Stimulated activated CD4-positive, alpha-beta T cell treated with anti-CD3 and anti-CD28 coated beads, Interleukin-2, amount 100 ng/mL, for 48 hours (primary cell): ENCODE data around the gene MAP7D1.
"Not testable (repeated sequence)": the region's sequence is repeated elsewhere in the genome, so short reads cannot be mapped to it uniquely, and the experiment has no call there.

ENCODE experiments used
- DNase-seq, 2 donors: peaks; one replicate each; pipeline ENCODE4 v3.0.0-alpha.2; 2020

Gene MAP7D1

DNA sequence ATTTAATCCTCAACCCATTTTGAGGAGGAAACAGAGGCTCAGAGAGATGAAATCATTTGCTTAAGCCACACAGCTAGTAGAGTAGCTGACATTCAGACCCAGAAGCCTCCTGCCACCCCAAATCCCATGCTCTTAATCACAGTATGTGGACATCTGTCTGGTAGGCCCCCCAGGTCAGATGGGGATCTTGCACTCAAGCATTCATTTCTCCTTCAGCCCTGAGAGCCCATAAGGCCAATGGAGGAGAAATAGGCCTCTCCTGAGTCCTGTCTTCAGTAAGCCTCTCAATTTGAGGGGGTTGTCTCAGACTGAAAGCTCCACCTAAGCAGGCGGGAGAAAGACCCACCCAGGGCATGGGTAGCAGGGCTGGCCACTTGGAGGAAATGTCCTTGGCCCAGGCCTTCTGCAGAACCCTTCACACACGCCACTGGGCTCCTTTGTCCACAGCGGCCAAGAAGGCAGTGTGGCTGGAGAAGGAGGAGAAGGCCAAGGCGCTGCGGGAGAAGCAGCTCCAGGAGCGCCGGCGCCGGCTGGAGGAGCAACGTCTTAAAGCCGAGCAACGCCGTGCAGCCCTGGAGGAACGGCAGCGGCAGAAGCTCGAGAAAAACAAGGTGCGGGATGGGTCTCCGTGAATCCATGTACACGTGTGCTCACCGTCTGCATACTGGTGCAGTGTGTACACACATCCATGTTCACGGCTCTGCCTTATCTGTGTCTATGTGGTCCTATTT lies 16.2 kb downstream of the MAP7D1 start:
- DNase-seq = no peak

DNA sequence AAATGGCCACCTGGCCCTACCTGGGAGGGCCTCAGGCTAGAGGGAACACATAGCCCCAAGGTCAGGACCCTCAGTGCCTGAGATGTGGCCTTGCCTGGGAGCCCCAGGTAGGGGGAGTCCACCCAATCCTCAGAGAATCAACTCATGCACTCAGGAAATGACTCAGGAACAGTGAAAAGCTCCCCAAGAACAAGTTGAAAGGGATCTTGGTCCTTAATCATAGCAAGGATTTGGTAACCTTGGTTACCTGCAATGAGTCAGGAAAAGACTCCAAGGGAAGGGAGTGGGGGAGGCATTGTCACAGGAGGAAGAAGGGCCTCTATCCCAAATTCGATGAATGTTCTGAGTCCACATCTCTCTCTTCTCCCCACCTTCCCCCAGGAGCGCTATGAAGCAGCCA lies 17.0 kb downstream of the MAP7D1 start:
- no peak for DNase-seq

DNA sequence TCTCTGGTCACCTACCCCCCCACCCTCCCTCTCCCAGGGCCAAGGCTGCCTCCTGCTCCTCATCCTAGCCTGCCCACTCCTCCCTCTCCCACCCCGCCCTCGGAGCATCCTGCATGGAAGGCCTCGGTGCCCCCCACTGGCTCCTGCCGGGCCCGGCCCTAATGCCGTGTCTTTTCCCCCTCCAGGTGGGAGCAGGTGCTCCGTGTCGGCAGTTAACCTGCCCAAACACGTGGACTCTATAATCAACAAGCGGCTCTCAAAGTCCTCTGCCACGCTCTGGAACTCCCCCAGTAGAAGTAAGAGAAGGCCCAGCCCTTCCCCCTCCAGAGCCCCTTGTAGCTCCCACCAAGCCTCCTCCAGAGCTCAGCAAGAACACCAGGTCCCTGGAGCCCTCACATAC lies 18.8 kb downstream of the MAP7D1 start:
- no peak for DNase-seq

DNA sequence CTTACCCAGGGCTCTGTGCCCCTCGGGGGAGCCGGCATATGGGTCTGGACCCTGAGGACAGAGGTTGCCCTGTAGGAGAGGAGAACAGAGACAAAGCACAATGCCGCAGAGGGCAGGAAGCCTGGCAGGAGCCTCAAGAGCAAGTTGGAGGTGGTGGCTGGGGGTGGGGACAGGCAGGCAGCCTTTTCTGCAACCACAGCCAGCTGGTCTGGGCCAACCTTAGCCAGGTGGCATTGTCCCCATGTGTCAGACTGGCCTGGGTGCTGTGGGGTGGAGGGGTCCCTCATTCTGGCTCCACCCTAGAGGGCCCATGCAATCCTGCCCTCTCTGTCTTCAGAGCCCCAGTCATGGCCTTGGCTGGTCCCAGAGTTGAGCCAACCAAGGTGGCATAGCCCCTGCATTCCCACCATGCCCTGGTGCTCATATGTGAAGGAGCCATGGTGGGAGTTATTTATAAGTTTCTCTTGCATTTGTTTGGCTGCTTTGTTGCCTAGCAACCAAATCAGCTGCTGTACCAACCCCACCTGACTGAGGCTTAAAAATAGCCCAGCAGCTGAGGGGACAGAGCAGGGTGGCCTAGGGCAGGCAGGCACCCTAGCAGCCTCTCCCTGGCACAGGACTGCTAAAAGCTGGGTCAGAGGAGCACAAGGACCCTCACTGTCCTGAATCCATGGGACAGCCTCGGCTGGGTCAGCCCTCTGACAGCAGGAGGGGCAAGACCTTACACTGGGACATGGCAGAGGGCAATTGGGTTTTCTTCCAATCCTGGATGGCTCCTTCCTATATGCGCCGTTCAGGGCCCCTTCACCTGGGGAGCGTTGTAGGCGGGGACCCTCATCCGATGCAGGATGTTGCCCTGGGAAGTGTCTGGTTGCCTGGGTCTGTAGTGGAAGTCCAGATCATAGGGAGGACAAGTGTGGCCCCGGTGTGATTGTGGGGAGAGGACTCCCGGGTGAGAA lies 19.5 kb downstream of the MAP7D1 start:
- no peak for DNase-seq

DNA sequence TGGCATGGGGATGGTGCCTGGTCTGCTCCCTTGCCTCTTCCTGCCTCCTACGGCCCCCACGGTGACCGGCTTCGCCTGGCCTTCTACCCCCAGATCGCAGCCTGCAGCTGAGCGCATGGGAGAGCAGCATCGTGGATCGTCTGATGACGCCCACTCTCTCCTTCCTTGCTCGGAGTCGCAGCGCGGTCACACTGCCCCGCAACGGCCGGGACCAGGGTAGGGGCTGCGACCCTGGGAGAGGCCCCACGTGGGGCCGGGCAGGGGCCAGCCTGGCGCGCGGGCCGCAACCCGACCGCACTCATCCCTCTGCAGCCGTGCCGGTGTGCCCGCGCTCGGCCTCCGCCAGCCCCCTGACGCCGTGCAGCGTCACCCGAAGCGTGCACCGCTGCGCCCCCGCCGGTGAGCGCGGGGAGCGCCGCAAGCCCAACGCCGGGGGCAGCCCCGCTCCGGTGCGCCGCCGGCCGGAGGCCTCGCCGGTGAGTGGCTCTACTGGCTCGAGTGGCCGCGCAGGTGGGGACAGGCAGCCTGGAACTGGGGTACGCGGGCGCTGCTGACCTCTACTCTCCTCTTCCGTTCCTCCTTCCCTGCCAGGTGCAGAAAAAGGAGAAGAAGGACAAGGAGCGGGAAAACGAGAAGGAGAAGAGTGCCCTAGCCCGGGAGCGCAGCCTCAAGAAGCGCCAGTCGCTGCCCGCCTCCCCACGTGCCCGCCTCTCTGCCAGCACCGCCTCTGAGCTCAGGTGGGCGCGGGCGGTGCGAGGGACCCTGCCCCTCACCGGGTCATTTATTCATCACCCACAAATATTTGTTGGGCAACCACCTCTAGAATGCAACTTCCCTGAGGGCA lies 20.4 kb downstream of the MAP7D1 start:
- DNase-seq = no peak

DNA sequence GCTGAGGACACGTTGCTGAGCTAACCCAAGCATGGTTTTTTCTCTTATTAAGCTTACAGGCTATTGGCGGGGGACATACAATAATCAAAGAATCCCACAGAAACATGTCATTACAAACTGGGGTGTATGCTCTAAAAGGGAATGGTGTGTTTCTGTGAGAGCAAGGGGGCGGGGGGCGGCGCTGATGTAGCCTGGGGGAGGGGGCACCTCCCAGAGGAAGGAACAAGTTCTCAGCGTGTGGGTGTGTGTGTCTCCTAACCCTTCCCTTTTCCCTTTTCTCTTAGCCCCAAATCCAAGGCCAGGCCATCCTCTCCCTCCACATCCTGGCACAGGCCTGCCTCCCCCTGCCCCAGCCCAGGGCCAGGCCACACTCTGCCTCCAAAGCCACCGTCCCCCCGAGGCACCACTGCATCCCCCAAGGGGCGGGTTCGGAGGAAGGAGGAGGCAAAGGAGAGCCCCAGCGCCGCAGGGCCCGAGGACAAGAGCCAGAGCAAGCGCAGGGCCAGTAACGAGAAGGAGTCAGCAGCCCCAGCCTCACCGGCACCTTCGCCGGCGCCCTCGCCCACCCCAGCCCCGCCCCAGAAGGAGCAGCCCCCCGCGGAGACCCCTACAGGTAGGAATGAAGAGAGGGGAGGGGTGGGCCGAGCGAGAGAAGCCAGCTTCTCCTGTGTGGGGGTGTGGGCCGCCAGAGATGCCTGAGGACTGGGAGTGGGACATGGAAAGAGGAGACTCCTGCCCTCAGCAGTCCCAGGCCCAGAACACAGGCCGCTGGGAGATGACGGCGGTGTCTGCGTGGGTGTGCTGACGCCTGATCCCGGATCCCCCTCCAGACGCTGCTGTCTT lies 21.9 kb downstream of the MAP7D1 start:
- DNase-seq = no peak

DNA sequence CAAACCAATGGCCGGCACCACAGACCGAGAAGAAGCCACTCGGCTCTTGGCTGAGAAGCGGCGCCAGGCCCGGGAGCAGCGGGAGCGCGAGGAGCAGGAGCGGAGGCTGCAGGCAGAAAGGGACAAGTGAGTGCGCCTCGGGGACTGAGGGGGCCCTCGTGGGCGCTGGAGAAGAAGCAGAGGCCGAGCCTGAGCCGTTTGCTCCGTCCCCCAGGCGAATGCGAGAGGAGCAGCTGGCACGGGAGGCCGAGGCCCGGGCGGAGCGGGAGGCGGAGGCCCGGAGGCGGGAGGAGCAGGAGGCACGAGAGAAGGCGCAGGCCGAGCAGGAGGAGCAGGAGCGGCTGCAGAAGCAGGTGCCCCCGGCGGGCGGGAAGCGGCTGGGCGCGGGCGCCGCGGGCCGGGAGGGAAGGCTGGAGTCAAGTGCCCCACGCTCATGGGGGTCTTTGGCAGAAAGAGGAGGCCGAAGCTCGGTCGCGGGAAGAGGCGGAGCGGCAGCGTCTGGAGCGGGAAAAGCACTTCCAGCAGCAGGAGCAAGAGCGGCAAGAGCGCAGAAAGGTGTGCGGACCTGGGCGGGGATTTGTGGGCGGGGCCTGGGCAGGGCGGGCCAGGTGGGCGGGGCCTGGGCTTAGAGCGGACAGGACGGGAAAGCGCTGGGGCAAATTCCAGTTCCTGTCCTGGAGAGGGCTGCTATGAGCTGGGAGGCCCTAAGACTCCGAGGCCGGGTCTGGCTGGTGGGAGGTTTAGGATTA lies 22.7 kb downstream of the MAP7D1 start:
- no peak for DNase-seq

DNA sequence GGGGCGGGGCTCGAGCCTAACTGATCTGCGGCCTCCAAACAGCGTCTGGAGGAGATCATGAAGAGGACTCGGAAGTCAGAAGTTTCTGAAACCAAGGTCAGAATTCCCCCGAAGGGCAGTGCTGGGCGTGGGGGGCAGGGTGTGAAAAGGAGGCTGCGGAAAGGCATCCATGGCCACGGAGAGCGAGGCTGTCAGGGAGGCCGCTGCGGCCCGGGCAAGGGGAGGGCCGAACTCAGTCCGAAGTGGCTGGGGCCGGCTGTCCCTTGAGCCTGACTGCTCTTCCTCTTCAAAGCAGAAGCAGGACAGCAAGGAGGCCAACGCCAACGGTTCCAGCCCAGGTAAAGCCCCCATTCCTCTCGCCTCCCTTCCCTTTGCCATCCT lies 23.2 kb downstream of the MAP7D1 start:
- DNase-seq = no peak

DNA sequence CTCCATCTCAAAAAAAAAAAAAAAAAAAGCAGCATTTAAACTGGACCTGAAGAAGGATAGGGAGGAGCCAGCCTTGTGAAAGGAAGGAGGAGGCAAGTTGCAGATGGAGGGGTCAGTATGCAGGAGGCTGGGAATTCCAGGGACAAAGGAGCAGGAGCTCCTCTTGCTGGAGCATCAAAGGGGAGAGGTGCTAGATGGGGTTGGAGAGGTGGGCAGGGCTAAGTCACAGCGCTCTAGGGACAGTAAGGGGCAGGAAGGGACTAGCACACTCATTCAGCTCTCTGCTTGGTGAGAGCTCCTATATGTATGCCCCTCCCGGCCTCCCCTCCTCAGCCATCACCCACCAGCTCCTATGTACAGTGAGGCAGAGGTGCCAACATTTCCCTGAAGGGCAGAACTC lies 26.8 kb downstream of the MAP7D1 start:
- DNase-seq = no peak

DNA sequence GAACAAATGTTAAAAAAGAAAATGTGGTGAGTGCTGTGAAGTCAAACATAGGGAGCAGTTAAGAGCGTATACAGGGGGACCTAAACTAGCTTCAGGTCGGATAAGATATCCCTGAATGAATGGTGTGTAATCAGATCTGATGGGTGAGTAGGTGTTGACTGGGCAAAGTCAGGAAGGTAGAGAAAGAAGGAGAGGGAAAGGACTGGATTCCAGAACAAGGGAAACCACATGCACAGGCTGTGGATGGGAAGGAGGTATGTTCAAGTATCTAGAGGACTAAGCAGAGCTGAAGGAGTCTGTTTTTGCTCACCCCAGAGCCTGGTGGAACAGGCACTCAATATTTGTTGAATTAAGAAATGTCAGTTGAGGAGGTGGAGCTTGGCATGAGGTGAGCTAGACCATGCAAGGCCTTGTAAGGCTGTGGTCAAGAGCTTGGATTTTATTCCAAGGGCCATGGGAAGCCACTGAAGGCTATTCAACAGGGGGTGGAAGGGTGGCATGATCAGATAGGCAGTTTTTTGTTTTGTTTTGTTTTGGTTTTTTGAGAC lies 27.4 kb downstream of the MAP7D1 start:
- DNase-seq = no peak

DNA sequence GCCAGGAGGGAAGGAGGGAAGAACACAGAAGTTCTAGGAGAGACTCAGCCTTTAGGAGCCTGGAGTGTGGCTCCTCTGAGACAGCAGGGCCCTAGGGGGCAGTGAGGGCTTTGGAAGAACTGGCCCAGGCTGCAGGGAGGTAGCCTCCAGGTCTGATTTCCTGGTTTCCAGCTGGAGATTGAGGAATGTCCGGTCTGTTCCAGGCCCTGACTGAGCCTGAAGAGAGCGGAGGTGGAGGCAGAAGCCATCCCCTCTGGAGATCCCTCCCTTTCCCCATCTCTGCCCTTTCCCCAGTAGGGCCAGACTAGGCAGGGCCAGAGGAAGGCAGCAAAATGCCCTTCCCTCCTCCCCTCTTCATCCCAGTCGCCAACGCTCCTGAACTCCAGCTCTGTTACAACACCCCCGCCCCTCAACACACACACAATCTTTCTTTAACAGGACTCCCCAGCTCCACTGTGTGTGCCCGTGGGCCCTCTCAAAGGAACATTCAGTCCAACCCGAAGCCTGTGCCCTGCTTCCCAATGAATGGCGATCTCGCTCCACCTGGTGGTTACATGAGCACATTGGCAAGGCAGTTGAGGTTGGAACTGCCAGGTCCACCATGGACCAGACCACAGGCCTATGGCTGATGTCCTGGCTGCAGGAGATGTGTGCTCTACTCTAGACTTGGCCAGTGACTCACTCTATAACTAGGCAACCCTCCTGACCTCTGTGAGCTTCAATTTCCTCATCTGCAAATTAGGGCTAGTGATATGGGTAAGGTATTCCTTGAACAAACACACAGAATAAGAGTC lies 32.0 kb downstream of the MAP7D1 start:
- peak; percentile 61 to 65 for DNase-seq

DNA sequence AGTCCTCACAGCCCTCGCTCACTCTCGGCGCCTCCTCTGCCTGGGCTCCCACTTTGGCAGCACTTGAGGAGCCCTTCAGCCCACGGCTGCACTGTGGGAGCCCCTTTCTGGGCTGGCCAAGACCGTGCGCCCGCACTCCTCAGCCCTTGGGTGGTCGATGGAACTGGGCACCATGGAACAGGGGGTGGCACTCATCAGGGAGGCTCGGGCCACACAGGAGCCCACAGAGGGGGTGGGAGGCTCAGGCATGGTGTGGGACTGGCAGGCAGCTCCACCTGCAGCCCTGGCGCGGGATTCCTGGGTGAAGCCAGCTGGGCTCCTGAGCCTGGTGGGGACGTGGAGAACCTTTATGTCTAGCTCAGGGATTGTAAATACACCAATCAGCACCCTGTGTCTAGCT lies 40.8 kb downstream of the MAP7D1 start:
- DNase-seq = not testable (repeated sequence)

DNA sequence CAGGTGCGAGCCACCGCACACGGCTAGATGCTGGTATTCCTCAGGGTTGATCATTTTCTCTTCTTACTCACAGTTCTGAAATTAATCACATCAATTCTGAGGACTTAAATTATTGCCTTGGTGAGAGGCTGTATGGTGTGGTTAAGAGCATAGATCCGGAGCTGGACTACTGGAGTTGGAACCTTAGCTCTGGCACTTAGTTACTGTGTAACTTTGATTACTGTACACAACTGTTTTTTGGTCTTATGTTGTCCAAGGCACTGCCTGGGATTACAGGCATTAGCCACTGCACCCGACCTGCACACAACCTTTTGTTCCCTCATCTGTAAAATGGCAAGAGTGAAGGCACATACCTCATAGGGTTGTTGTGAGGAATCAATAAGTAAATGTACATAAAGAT lies 42.7 kb downstream of the MAP7D1 start:
- no peak for DNase-seq

DNA sequence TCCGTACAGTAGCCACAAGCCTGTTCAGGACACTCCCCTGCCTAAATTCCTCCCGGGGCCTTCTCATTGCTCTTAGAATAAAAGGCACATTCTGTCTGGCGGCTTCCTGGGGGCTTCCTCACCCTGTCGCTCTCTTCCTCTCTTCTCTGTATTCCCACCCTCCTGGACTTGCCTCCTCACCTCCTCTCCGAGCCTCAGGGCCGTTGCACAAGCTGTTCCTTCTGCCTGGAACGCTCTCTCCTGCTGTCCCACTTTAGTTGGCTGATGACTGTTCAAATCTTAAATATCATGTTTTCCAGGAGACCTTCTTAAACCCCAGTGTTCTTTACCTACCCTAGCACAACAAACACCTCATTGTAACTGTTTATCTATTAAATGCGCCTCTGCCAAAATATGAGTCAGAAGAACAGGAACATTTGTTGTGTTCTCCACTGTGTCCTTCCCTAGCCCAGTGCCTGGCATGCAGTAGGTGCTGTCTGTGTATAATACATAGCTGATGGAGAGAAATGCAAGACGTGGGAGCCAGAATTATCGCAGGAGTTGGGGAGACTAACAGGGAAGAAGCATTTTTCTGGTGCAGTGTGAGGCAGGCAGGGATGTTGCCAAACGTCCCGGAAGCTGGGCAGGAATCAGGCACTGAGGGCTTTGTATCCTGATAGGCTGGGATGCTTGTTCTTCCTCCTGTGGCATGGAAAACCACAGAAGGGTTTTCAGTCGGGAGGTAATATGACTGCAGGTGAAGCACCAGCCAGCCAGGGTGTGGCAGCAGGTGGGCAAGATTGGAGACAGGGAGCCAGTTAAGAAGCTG lies 44.2 kb downstream of the MAP7D1 start:
- DNase-seq = no peak

DNA sequence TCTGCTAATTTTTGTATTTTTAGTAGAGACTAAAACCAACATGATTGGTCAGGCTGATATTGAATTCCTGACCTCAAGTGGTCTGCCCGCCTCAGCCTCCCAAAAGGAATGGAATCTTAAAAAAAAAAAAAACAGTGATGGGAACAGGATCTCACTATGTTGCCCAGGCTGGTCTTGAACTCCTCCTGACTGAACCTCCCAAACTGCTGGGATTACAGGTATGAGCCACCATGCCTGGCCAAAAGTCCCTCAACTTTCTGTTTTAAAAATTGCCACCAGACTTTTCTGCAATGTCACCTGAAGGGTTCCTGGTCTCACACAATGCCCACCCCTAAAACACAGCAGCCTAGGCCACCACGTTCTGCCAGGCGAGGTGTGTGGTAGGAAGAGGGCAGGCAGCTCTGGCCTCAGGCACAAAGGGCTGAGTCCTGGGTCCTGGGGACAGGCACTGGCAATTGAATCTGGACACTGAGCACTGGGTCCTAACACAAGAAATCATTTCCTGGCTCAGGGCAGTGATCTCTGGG lies 47.1 kb downstream of the MAP7D1 start:
- DNase-seq = no peak

DNA sequence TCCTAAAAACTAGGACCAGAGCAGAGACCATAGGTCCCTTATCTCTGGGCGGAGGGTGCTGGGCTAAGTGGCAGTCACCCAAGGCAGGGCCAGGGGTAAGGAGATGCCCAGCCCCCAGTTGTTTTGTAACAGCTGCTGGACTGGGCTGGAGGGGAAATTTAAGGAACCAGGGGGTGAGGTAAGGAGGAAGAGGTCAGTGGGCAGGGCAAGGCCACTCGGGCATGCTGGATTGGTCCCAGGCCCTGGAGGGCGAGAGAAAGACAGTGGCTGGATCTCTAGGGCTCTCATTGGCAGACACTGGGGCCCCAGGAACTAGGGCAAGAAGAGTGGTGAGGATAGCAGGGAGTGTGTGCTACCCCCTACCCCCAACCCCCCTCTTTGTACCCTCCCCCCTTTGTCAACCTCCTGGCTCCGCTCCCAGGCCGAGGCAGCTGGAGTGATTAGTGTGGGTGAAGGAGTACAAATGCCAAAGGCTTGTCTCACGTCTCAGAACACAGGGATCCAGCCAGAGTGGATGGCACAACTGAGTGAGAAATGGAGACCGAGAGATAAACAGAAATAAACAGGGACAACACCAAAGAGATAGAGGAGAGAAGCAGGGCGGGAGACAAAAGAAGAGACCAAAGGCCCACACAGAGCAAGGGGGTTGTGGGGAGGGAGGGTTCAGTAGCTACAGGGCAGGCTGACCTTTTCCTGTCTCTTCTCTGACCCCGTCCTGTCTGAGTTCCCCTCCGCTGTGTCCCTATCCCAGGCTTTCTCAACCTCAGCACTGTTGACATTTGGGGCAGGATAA lies 47.8 kb downstream of the MAP7D1 start:
- DNase-seq = no peak

DNA sequence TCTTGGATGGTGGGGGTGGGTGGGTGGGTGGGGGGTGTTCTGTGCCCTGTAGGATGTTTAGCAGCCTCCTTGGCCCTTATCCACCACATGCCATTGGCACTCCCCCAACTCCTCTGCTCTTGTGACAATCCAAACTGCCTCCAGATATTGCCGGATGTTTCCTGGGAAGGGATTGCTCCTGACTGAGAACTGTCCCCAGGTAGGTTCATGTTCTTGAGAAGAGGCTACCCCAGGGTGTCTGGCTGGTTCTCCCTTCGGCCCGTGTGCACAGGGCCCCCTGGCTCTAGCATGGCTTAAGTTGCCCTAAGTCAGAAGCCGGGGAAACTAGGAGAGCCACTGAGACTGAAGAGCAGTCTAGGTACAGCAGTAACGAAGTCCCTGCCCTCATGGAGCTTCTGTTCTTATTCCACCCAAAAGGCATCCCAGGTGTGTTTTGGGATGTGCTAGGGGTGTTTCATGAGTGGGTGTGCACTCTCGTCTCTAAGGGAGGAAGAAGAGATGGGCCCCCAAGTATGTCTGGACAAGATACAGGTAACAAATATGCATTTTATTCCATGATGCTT lies 48.5 kb downstream of the MAP7D1 start:
- DNase-seq = no peak

DNA sequence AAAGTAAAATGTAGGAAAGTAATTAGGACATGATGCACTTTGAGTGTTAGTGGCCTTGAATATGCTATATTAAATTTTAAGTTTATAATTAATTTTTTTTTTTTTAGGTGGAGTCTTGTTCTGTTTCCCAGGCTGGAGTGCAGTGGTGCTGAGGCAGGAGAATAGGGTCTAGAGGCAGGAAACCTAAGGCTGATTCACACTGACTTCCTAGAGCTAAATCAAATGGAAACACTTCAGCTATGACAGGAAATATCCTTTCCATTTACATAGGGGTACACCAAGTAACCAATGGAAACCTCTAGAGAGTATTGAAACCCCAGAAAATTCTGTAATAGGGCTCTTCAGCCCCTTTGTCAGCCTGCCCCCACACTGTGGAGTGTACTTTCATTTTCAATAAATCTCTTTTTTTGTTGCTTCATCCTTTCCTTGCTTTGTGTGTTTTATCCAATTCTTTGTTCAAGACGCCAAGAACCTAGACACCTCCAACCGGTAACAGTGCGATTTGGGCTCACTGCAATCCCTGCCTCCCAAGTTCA lies 50.4 kb downstream of the MAP7D1 start:
- DNase-seq = no peak
